BLaER1 (cell line): ENCODE results near the gene SIVA1.

ENCODE experiments used
- H3K27ac ChIP-seq: shearing (Covaris generic); formaldehyde crosslinking; 2 replicates; pipeline ENCODE4 v1.8.1; 2022
- H3K27me3 ChIP-seq: shearing (Covaris generic); formaldehyde crosslinking; 2 replicates; pipeline ENCODE4 v1.8.1; 2022
- H3K36me3 ChIP-seq: shearing (Covaris generic); formaldehyde crosslinking; 2 replicates; pipeline ENCODE4 v1.8.1; 2022
- H3K4me1 ChIP-seq: shearing (Covaris generic); formaldehyde crosslinking; 2 replicates; pipeline ENCODE4 v1.8.1; 2022
- H3K4me2 ChIP-seq: shearing (Covaris generic); formaldehyde crosslinking; 2 replicates; pipeline ENCODE4 v1.8.1; 2022
- H3K4me3 ChIP-seq: shearing (Covaris generic); formaldehyde crosslinking; 2 replicates; pipeline ENCODE4 v1.8.1; 2022
- H3K9ac ChIP-seq: shearing (Covaris generic); formaldehyde crosslinking; 2 replicates; pipeline ENCODE4 v1.8.1; 2022
- H3K9me3 ChIP-seq: shearing (Covaris generic); formaldehyde crosslinking; 2 replicates; pipeline ENCODE4 v1.8.1; 2022
- H4K20me1 ChIP-seq: shearing (Covaris generic); formaldehyde crosslinking; 2 replicates; pipeline ENCODE4 v1.8.1; 2022
- Cebpa-rat ChIP-seq: shearing (Covaris generic); IDR thresholded peaks from 2 replicates; pipeline ENCODE4 v1.8.1; 2022

The SIVA1 gene

DNA sequence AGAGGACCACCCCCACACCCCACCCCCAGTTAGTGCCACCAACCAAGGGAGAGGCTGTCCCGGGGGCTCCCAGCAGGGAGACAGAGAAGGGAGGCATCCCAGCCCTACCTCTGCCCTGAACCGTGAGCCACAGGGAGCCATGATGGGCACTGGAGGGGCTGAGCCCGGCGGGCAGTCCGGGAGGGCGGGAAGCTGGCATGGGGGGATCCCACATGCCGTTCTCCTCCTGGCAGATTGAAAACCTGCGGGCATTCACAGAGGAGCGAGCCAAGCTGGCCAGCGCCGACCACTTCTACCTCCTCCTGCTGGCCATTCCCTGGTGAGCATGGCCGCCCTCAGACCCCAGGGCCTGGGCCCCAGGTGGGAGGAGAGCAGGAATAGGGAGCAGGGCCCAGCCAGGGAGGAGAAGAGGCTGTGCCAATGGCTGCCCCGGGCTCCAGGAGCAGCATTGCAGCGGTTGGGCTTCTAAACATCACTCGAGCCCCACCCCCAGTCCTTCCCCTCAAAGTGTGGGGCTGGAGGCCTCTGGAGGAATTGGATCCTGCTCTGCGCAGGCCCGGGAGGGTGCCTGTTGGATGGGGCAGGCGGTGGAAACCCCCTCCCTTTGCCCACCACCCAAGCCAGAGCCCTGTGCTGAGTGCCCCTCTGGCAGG is 43.4 kb upstream of the SIVA1 start:
- no peak for TF ChIP-seq Cebpa-rat
- H3K9ac ChIP-seq: no peak overlapping the region
- H4K20me1 ChIP-seq: peaks cover 30% of the 10 kb centered on the region
- H3K4me3 ChIP-seq: no peak overlapping the region
- H3K4me2 ChIP-seq: no peak overlapping the region
- H3K36me3 ChIP-seq: peaks cover 78% of the 10 kb centered on the region
- H3K27ac ChIP-seq: peak overlapping the region; percentile 30; the same call in 1 of the 2 replicates
- no peaks in the 10 kb centered on the region for H3K9me3 ChIP-seq
- H3K4me1 ChIP-seq: peaks cover 86% of the 10 kb centered on the region
- H3K27me3 ChIP-seq: no peaks in the 10 kb centered on the region

DNA sequence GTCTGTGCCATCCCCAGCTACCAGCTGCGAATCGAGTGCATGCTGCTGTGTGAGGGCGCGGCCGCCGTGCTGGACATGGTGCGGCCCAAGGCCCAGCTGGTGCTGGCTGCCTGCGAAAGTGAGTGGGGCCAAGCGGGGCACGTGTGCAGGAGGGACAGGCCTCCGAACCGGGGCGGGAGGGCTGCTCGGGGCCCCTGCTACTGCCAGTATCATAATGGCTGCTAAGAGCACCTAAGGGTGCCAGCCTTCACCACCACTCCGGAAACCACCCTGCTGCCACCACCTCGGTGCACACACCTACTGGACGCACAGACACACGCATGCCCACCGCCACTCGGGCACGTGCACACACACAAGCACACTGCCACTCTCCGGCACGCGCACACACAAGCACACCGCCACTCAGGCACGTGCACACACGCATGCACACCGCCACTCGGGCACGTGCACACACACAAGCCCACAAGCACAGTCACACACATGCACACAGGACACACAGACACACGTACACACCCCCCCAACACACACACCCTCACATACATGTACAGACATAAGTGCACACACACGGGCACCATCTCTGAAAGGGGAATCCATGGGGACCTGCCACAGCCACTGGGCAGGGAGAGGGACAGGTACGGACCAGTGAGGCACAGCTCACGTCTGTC is 42.7 kb upstream of the SIVA1 start:
- peaks cover 78% of the 10 kb centered on the region for H3K36me3 ChIP-seq
- H3K4me2 ChIP-seq: peak overlapping the region; percentile 93; the same call in 1 of the 2 replicates
- H3K9ac ChIP-seq: peak overlapping the region; percentile 50; the same call in 1 of the 2 replicates
- H3K4me1 ChIP-seq: peaks cover 90% of the 10 kb centered on the region
- H4K20me1 ChIP-seq: peaks cover 26% of the 10 kb centered on the region
- no peaks in the 10 kb centered on the region for H3K9me3 ChIP-seq
- H3K27me3 ChIP-seq: no peaks in the 10 kb centered on the region
- TF ChIP-seq Cebpa-rat: no peak
- H3K4me3 ChIP-seq: no peak overlapping the region
- H3K27ac ChIP-seq: peak overlapping the region; percentile 92

DNA sequence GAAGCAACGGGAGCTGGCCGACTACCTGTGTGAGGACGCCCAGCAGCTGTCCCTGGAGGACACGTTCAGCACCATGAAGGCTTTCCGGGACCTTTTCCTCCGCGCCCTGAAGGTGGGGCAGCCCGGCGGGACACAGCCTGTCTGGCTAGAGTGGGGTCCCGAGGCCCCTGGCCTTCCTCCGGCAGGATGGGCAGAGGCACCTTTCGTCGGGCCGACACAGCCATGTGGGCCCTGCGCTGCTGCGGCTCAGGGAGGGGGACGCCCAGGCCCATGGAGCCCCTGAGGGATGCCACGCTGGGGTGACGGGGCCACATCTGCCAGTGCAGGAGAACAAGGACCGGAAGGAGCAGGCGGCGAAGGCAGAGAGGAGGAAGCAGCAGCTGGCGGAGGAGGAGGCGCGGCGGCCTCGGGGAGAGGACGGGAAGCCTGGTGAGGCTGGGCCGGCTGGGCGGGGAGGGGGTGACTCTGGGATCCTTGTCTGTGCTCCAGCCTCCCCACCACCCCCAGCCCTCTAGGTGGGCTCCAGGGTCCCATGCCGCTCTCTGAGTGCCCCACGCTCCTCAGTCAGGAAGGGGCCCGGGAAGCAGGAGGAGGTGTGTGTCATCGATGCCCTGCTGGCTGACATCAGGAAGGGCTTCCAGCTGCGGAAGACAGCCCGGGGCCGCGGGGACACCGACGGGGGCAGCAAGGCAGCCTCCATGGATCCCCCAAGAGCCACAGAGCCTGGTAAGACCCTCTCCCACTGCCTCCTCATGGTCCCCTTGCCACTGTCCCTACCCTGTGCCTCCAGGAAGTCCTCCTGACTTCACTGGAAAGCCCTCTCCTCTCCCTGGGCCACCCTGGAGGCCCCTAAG is 39.8 kb upstream of the SIVA1 start:
- TF ChIP-seq Cebpa-rat: no peak
- Histone ChIP-seq H3K9ac (peak overlapping the region; percentile 86), H3K36me3 (peaks cover 80% of the 10 kb centered on the region), H3K4me3 (peak overlapping the region; percentile 68), H4K20me1 (peaks cover 4% of the 10 kb centered on the region; the same call in 1 of the 2 replicates), H3K27ac (peak overlapping the region; percentile 92), H3K9me3 (no peaks in the 10 kb centered on the region), H3K27me3 (no peaks in the 10 kb centered on the region), H3K4me2 (peak overlapping the region; percentile 93), H3K4me1 (peaks cover 94% of the 10 kb centered on the region)

DNA sequence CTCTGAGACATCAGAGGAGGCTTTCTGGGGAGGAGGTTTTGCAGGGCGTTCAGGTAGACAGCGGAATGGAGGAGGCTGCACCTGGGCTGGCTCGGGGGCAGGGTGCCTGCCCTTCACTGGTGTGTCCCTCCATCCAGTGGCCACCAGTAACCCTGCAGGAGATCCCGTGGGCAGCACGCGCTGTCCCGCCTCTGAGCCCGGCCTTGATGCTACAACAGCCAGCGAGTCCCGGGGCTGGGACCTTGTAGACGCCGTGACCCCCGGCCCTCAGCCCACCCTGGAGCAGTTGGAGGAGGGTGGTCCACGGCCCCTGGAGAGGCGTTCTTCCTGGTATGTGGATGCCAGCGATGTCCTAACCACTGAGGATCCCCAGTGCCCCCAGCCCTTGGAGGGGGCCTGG is 38.9 kb upstream of the SIVA1 start:
- Histone ChIP-seq H3K27me3 (no peaks in the 10 kb centered on the region), H3K4me2 (peak overlapping the region; percentile 93), H3K4me1 (peaks cover 94% of the 10 kb centered on the region), H3K9ac (peak overlapping the region; percentile 86), H3K4me3 (peak overlapping the region; percentile 68), H4K20me1 (no peaks in the 10 kb centered on the region), H3K9me3 (no peaks in the 10 kb centered on the region), H3K27ac (peak overlapping the region; percentile 92), H3K36me3 (peaks cover 84% of the 10 kb centered on the region)
- no peak for TF ChIP-seq Cebpa-rat

DNA sequence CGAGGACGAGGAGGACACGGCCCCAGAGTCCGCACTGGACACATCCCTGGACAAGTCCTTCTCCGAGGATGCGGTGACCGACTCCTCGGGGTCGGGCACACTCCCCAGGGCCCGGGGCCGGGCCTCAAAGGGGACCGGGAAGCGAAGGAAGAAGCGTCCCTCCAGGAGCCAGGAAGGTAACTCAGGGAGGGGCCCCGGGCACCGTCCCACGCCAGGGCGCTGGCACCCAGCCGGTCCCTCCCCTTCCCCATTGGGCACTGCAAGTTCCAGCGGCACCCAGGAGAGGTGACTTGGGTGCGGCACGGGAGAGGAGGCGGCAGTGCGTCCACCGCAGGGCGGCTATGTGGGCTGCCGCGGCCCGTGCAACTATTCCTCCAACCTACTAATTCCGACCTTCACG is 38.3 kb upstream of the SIVA1 start:
- Histone ChIP-seq H3K27ac (peak overlapping the region; percentile 92), H3K9ac (peak overlapping the region; percentile 86), H3K27me3 (no peaks in the 10 kb centered on the region), H3K9me3 (no peaks in the 10 kb centered on the region), H4K20me1 (no peaks in the 10 kb centered on the region), H3K4me2 (peak overlapping the region; percentile 93), H3K36me3 (peaks cover 84% of the 10 kb centered on the region), H3K4me3 (peak overlapping the region; percentile 68; the same call in 1 of the 2 replicates), H3K4me1 (peaks cover 95% of the 10 kb centered on the region)
- TF ChIP-seq Cebpa-rat: no peak

DNA sequence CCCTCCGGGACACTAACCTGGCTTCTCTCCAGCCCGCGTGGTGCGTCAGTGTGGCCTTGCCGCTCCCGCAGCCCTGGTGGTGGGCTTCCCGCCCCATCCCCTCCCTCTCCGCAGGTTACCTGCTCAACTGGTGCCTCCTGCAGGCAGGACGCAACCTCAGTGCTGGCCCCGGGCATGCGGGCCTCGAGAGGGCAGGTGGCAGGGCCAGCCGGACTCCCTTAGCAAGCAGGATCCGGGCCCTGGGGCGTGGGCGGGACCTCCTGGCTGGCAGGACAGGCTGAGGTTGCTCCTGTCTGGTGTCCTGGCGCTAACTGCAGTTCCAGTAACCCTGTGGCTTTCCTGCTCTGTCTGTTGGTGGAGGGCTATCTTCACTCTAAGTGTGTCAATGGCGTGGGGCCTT is 37.5 kb upstream of the SIVA1 start:
- Histone ChIP-seq H3K9me3 (no peaks in the 10 kb centered on the region), H3K4me3 (peak overlapping the region; percentile 68; the same call in 1 of the 2 replicates), H3K27ac (peak overlapping the region; percentile 92), H4K20me1 (no peaks in the 10 kb centered on the region), H3K4me2 (peak overlapping the region; percentile 93), H3K9ac (peak overlapping the region; percentile 86; the same call in 1 of the 2 replicates), H3K36me3 (peaks cover 82% of the 10 kb centered on the region), H3K27me3 (no peaks in the 10 kb centered on the region), H3K4me1 (peaks cover 91% of the 10 kb centered on the region)
- no peak for TF ChIP-seq Cebpa-rat

DNA sequence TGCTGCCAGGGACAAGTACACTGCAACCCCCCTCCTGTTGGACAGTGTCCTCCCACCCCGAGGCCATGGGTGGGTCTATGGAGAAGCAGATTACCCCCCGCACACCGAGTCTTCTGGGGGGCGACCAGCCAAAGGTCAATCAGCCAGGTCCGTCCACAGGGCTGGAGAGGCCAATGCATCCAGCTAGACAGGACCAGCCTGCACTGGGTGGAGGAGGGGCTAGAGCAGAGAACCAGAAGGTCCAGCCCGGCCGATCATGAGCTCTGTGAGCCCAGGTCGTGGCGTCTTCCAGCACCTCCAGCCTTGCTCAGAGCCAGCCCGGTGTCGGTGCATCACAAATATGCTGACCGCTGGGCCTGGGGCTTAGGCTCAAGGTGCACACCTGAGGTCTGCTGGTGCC is 37.1 kb upstream of the SIVA1 start:
- peaks cover 87% of the 10 kb centered on the region for H3K4me1 ChIP-seq
- H4K20me1 ChIP-seq: no peaks in the 10 kb centered on the region
- peaks cover 78% of the 10 kb centered on the region for H3K36me3 ChIP-seq

DNA sequence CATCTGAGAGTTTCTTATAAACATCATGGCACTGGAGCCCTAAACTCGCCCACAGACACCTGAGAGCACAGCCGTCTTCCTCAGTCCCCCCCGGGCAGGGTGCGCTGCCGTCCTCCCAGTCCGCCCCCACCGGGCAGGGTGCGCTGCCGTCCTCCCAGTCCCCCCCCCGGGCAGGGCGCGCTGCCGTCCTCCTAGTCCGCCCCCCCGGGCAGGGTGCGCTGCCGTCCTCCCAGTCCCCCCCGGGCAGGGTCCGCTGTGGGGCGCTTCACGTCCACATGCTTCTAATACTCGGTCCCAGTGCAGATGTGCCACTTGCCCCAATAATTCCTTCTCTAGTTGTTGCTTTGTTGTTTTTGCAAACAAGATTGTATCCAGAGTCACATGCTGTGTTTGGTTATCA is 35.8 kb upstream of the SIVA1 start:
- Histone ChIP-seq H3K4me2 (peak overlapping the region; percentile 93), H4K20me1 (peaks cover 7% of the 10 kb centered on the region), H3K9ac (peak overlapping the region; percentile 58; the same call in 1 of the 2 replicates), H3K36me3 (peaks cover 75% of the 10 kb centered on the region), H3K27ac (peak overlapping the region; percentile 92), H3K27me3 (no peaks in the 10 kb centered on the region), H3K9me3 (no peaks in the 10 kb centered on the region), H3K4me1 (peaks cover 84% of the 10 kb centered on the region), H3K4me3 (peak overlapping the region; percentile 19; the same call in 1 of the 2 replicates)
- no peak for TF ChIP-seq Cebpa-rat

More for the DNA sequence above, 37.1 kb upstream of the SIVA1 start:
- H3K27me3 ChIP-seq: no peaks in the 10 kb centered on the region
- H3K27ac ChIP-seq: peak overlapping the region; percentile 92; the same call in 1 of the 2 replicates
- H3K9ac ChIP-seq: 0 out of 2 replicates have a peak overlapping the region, but pooled peaks have one; percentile 86
- H3K4me2 ChIP-seq: peak overlapping the region; percentile 93
- TF ChIP-seq Cebpa-rat: no peak
- H3K4me3 ChIP-seq: no peak overlapping the region; the same call in 1 of the 2 replicates
- H3K9me3 ChIP-seq: no peaks in the 10 kb centered on the region

DNA sequence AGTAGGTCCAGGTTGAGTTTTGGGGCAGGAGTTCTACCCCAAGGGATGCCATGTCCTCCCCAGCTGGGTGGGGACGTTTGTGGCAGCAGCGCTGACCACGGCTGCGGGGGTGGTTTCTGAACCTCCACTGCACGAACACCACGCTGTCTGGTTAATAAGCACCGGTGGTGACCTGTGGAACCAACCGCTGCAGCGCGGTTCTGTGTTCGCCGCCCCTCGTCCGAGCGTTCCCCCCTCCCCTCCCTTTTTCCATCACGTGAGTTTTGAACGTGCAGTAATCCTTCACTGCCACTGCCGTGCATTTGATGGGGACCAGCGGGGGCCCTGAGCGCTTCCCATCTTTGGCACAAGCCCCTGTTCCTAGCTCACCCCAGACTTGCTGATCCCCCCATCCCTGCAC is 35.3 kb upstream of the SIVA1 start:
- no peak for TF ChIP-seq Cebpa-rat
- peak overlapping the region; percentile 58 for H3K9ac ChIP-seq
- no peaks in the 10 kb centered on the region for H3K9me3 ChIP-seq
- H3K4me3 ChIP-seq: peak overlapping the region; percentile 19
- H3K27me3 ChIP-seq: no peaks in the 10 kb centered on the region
- H4K20me1 ChIP-seq: peaks cover 12% of the 10 kb centered on the region
- peaks cover 70% of the 10 kb centered on the region for H3K36me3 ChIP-seq
- peaks cover 84% of the 10 kb centered on the region for H3K4me1 ChIP-seq
- H3K27ac ChIP-seq: peak overlapping the region; percentile 92
- peak overlapping the region; percentile 93 for H3K4me2 ChIP-seq
